HFFc6 (cell line): ENCODE results near the gene FAM24A. TPM values are rescaled to one million over a fixed set of nuclear protein-coding genes. Genes with fewer than 3 reads are reported as not detected.
"Not testable (repeated sequence)": the region's sequence is repeated elsewhere in the genome, so short reads cannot be mapped to it uniquely, and the experiment has no call there.

Experiments used
- DNase-seq: peaks from one replicate; pipeline ENCODE4 v3.0.0-alpha.2; 2018
- H3K27ac Mint-ChIP-seq: 2 replicates; pipeline ENCODE4 v1.8.0; 2020; ENCODE audit warnings: mild to moderate bottlenecking, mixed read lengths
- H3K27me3 Mint-ChIP-seq: 2 replicates; pipeline ENCODE4 v1.8.0; 2021; ENCODE audit warnings: mild to moderate bottlenecking, moderate library complexity, mixed read lengths; ENCODE audit not compliant: insufficient read depth
- H3K36me3 Mint-ChIP-seq: 2 replicates; pipeline ENCODE4 v1.8.0; 2021; ENCODE audit warnings: low read depth, mixed read lengths
- H3K4me1 Mint-ChIP-seq: 2 replicates; pipeline ENCODE4 v1.8.0; 2020; ENCODE audit warnings: low read depth, mixed read lengths
- H3K4me3 Mint-ChIP-seq: 2 replicates; pipeline ENCODE4 v1.8.0; 2020; ENCODE audit warnings: mild to moderate bottlenecking, moderate library complexity, mixed read lengths
- H3K9me3 Mint-ChIP-seq: 2 replicates; pipeline ENCODE4 v1.8.0; 2020; ENCODE audit warnings: mild to moderate bottlenecking, mixed read lengths
- CTCF ChIP-seq: fragments of 200-600 bp; sonication (generic); IDR thresholded peaks from 2 replicates; pipeline ENCODE4 v1.5.0; 2021; ENCODE audit warnings: antibody characterized with exemption, mild to moderate bottlenecking
- total RNA-seq, 6 experiments: library from RNA; stranded (reverse); fragmentation: NEBNext Ultra II Directional; extraction: Animal tissue kit (Norgen Biotek cat#: 25700); gene quantifications; 2 replicates in 1 of 6; 3 replicates in 5 of 6; pipeline ENCODE4 v1.2.3, GENCODE V29; 2021

The FAM24A gene
- total RNA-seq, 6 experiments from 2014 or later = not detected

DNA sequence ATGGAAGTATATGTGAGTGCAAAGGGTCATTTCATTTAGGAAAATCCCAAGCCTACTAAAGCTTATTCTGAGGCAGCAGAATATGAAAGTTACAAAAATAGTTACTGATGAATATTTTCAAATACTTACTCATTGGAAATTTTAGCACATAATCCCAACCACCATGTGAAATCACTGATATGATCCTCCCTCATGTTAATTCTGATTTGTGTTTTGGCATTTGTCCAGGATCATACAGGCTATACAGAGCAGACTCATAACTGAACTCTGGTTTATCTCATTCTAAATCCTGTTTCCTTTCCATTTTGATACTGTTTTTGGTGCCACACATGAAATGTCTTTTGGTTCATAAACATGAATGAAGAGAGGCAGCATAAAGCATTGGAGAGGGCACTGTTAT is 27.6 kb upstream of the FAM24A start:
- no peak for TF ChIP-seq CTCF
- H3K4me1 Mint-ChIP-seq = peaks cover 29% of the 10 kb centered on the region
- no peak overlapping the region for H3K4me3 Mint-ChIP-seq
- no peak for DNase-seq
- no peak overlapping the region for H3K27ac Mint-ChIP-seq
- no peaks in the 10 kb centered on the region for H3K27me3 Mint-ChIP-seq
- H3K9me3 Mint-ChIP-seq = no peaks in the 10 kb centered on the region
- H3K36me3 Mint-ChIP-seq = peaks cover 15% of the 10 kb centered on the region

- H3K36me3 Mint-ChIP-seq = peaks cover under 1% of the 10 kb centered on the region; the same call in 1 of the 2 replicates
- H3K4me3 Mint-ChIP-seq = no peak overlapping the region
- peaks cover 15% of the 10 kb centered on the region for H3K4me1 Mint-ChIP-seq
- TF ChIP-seq CTCF = no peak
- no peaks in the 10 kb centered on the region for H3K27me3 Mint-ChIP-seq
- DNase-seq = no peak
- no peaks in the 10 kb centered on the region for H3K9me3 Mint-ChIP-seq
- H3K27ac Mint-ChIP-seq = no peak overlapping the region
Measured at GRCh38 chr10:122884166-122884565, 26.2 kb upstream of the FAM24A start.

DNA sequence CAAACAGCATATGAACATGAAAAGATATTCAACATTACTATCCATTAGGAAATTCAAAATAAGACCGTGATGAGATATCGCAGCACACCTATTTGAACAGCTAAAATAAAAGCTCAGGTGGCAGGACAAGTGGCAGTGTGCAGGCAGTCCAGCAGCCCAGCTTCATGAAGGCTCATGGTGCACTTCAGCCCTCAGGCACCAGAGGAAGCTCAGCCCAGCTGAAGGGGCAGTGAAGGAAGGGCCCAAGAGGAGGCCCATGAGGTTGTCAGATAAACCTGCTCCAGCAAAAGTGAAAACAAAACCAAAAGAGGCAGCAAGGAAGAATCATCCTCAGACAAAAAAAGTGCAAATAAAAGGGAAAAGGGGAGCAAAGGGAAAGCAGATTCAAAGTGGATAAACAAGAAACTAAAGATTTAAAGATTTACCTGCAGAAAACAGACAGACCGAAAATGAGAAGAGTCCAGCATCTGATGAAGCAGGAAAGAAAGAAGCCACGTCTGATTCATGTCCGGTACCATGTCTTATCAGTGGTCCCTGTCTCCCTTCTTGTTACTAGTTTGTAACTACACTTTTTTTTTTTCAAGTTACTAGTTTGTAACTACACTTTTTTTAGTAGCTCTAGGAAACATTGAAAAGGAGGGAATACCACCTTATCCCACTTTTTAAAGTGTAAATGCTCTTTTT is 16.0 kb upstream of the FAM24A start:
- Mint-ChIP-seq H3K9me3 (no peaks in the 10 kb centered on the region), H3K27ac (no peak overlapping the region), H3K27me3 (no peaks in the 10 kb centered on the region), H3K36me3 (peaks cover 6% of the 10 kb centered on the region; the same call in 1 of the 2 replicates), H3K4me3 (no peak overlapping the region), H3K4me1 (peaks cover 5% of the 10 kb centered on the region; the same call in 1 of the 2 replicates)
- DNase-seq = no peak
- TF ChIP-seq CTCF = no peak

GRCh38 chr10:122903861-122904260 is 6.5 kb upstream of the FAM24A start:
- not testable (repeated sequence) for DNase-seq, H3K27ac Mint-ChIP-seq, H3K36me3 Mint-ChIP-seq, H3K9me3 Mint-ChIP-seq, H3K4me1 Mint-ChIP-seq, H3K4me3 Mint-ChIP-seq, H3K27me3 Mint-ChIP-seq

DNA sequence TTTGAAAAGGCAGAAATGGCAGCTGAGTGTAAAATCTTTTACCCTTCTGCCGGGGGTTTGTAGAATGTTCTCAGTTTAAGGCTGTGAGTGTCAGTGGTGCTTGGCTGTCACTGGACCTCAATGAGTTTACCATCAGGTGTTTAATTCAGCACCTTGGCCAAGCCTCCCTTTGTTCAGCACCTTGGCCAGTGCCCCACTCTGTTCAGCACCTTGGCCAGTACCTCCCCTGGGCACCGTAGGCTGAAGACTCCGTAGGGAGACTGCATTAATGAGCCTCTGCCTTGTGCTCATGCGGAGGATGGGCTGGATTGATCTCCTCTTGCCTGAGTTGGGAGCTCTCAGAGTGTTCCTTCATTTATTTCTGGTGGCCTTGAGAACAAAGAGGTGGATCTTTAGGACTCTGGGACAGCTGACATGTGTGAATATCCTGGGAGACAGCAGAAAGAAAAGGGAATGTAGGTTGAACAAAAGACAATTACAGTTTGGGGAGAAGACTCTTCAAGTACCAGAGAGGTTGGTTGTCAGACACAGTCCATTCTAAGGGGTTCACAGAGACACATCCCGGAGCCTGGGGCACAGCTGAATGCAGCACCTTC is 1.6 kb downstream of the FAM24A start:
- no peak overlapping the region for H3K4me3 Mint-ChIP-seq
- no peak overlapping the region for H3K27ac Mint-ChIP-seq
- no peaks in the 10 kb centered on the region for H3K4me1 Mint-ChIP-seq
- peak; percentile 9 for DNase-seq
- TF ChIP-seq CTCF = no peak
- no peaks in the 10 kb centered on the region for H3K36me3 Mint-ChIP-seq
- peaks cover 2% of the 10 kb centered on the region for H3K27me3 Mint-ChIP-seq
- no peaks in the 10 kb centered on the region for H3K9me3 Mint-ChIP-seq

DNA sequence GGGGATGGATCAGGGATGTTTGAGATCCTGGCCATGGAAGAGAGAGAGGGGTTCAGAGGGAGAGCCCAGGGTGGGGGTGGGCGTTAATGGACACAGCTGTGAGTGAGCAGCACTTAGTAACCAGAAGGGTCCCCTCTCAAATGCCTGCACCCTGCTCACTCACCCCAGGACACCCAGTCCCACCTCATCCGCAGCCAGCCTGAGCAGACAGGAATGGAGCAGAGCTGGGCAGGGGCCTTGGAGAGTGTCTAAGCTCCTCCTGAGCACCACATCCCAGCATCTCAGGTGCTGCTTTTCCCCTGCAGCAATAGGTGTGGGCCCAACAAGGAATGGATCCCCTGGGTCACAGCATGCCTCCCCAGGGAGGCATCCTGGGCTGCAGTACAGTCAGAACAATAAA is 5.3 kb downstream of the FAM24A start:
- no peak for TF ChIP-seq CTCF
- Mint-ChIP-seq H3K4me3 (no peak overlapping the region), H3K27me3 (no peaks in the 10 kb centered on the region; the same call in none of the 2 replicates), H3K4me1 (no peaks in the 10 kb centered on the region), H3K36me3 (0 out of 2 replicates have a peak, but pooled peaks cover 5% of the 10 kb centered on the region), H3K9me3 (peaks cover 3% of the 10 kb centered on the region; the same call in 1 of the 2 replicates), H3K27ac (no peak overlapping the region)
- no peak for DNase-seq
